ENCODE data around the gene NBAS. TPM values are rescaled to one million over a fixed set of nuclear protein-coding genes. Genes with fewer than 3 reads are reported as not detected.

NBAS gene
- total and polyA plus RNA-seq, 2 of the 13 experiments (the other 11 are each of a cell fraction or from before 2014, with no cell fraction given): 33.6 to 58.7 TPM

GRCh38 chr2:15547115-15547876 is 13.8 kb downstream of the NBAS start:
- ChIA-PET POLR2A (no interaction called here), CTCF (ENCODE audit: low intra/inter-chr PET ratio, low total read pairs) (interaction anchor here (1.7 to 1.9 kb wide), 2 partner anchors 30 to 41 kb away, joined by 7 to 9 read pairs; no protein-coding TSS in a partner anchor)
- Histone ChIP-seq H3K27me3 (ENCODE audit: control insufficient read depth in 1 of 2, insufficient read depth in 2 of 2, low read length in 2 of 2) (no peaks in the 10 kb centered on the region), H3K79me2 (ENCODE audit: insufficient read depth, low read length) (no peaks in the 10 kb centered on the region), H4K20me1 (ENCODE audit: insufficient read depth, low read length) (no peaks in the 10 kb centered on the region), H3K4me2 (ENCODE audit: low read depth, low read length) (no peak overlapping the region), H3K4me3 (replicated peaks in 1 of 3; ENCODE audit: insufficient read depth in 1 of 3, low read depth in 2 of 3, low read length in 3 of 3) (no peak overlapping the region), H3K36me3 (replicated peaks in 1 of 2; ENCODE audit: control insufficient read depth in 1 of 2, insufficient read depth in 2 of 2, low read length in 2 of 2) (peaks cover 9 to 16% of the 10 kb centered on the region in 2 experiments; a peak in 4 of 5 replicates), H3K4me1 (ENCODE audit: insufficient read depth, low read length) (no peaks in the 10 kb centered on the region), H3K9ac (ENCODE audit: insufficient read depth, low read depth, low read length) (no peak overlapping the region), H2AFZ (ENCODE audit: low read length) (no peak overlapping the region), H3K9me3 (ENCODE audit: low read length) (no peaks in the 10 kb centered on the region), H3K27ac (ENCODE audit: extremely low read length, insufficient read depth, low read length) (no peak overlapping the region)
- 93% methylated on average over 4 of the region's 4 CpGs for WGBS (ENCODE audit: low lambda C conversion rate)
- intact Hi-C loops (cut with micrococcal nuclease; ENCODE audit: unreplicated experiment) (no loop called here), in situ Hi-C loops (cut with HindIII; ENCODE audit: extremely low pct_ligation_motif_present, low pct_unique_long_range_greater_than_20kb) (no loop called here)
- BruUV-seq (replicated peaks): no TSS peak
- no peak for FAIRE-seq
- ATAC-seq: no peak
- TF ChIP-seq PHF20 (CRISPR knock-in tag; IDR thresholded peaks at IDR 0.05): no peak
- TF ChIP-seq ZNF83 (CRISPR knock-in tag; IDR thresholded peaks at IDR 0.05; ENCODE audit: borderline replicate concordance): no peak
- no peak for TF ChIP-seq E2F2 (CRISPR knock-in tag; IDR thresholded peaks at IDR 0.05; ENCODE audit: borderline replicate concordance)
- TF ChIP-seq POLR2AphosphoS5 (IDR thresholded peaks at IDR 0.05; ENCODE audit: low read depth, low read length): no peak
- TF ChIP-seq PCBP1 (IDR thresholded peaks at IDR 0.05; ENCODE audit: borderline replicate concordance, low read depth, low read length): no peak
- TF ChIP-seq RFX1 (IDR thresholded peaks at IDR 0.05): no peak
- TF ChIP-seq NFKB2 (CRISPR knock-in tag; IDR thresholded peaks at IDR 0.05; ENCODE audit: borderline replicate concordance): no peak
- no peak for TF ChIP-seq FOXP1 (IDR thresholded peaks at IDR 0.05)
- TF ChIP-seq FOXP1 (CRISPR knock-in tag; IDR thresholded peaks at IDR 0.05): no peak
- no peak for TF ChIP-seq ZNF160 (CRISPR knock-in tag; IDR thresholded peaks at IDR 0.05)
- DNase-seq (ENCODE audit: low spot score): no peak

All from HepG2 (cell line).